HCT116 (cell line): ENCODE results near the gene ATP2B1.

Experiments used
- ELF1 ChIP-seq: IDR thresholded peaks from 2 replicates; pipeline ENCODE4 v1.6.1; 2012; ENCODE audit warnings: low read depth, borderline replicate concordance
- EZH2phosphoT487 ChIP-seq: fragments of 200-600 bp; IDR thresholded peaks from 2 replicates; pipeline ENCODE4 v1.6.1; 2018; ENCODE audit warnings: antibody characterized with exemption, borderline replicate concordance
- POLR2A ChIP-seq: IDR thresholded peaks from 2 replicates; pipeline ENCODE4 v1.7.0; 2011; ENCODE audit warnings: borderline replicate concordance; ENCODE audit not compliant: insufficient read depth, insufficient read length; ENCODE audit errors: extremely low read depth
- RAD21 ChIP-seq: IDR thresholded peaks from 2 replicates; pipeline ENCODE4 v1.6.1; 2012; ENCODE audit warnings: low read depth, mild to moderate bottlenecking
- SIN3A ChIP-seq: IDR thresholded peaks from 2 replicates; pipeline ENCODE4 v1.6.1; 2012; ENCODE audit warnings: low read depth
- SRF ChIP-seq: IDR thresholded peaks from 2 replicates; pipeline ENCODE4 v1.6.1; 2012; ENCODE audit warnings: low read depth
- TF ChIP-seq, protein P1 (sequence below), 3 experiments: fragments of 200-600 bp in 1 of 3; sonication (generic) in 1 of 3; IDR thresholded peaks in 2 of 3; conservative IDR thresholded peaks in 1 of 3; 2 replicates each; pipeline ENCODE4 v1.5.1; 2012 to 2017; ENCODE audit warnings: low read depth in 2 of 3, low read length in 2 of 3, antibody characterized with exemption in 1 of 3, borderline replicate concordance in 1 of 3, control low read depth in 1 of 3, mild to moderate bottlenecking in 1 of 3, mixed read lengths in 1 of 3, mixed run types in 1 of 3, moderate library complexity in 1 of 3; ENCODE audit not compliant: insufficient read depth in 1 of 3
- TF ChIP-seq, protein P2 (sequence below): IDR thresholded peaks from 2 replicates; pipeline ENCODE4 v1.6.1; 2012; ENCODE audit warnings: low read depth
- TF ChIP-seq, protein P3 (sequence below): IDR thresholded peaks from 2 replicates; pipeline ENCODE4 v1.6.1; 2012

DNA sequence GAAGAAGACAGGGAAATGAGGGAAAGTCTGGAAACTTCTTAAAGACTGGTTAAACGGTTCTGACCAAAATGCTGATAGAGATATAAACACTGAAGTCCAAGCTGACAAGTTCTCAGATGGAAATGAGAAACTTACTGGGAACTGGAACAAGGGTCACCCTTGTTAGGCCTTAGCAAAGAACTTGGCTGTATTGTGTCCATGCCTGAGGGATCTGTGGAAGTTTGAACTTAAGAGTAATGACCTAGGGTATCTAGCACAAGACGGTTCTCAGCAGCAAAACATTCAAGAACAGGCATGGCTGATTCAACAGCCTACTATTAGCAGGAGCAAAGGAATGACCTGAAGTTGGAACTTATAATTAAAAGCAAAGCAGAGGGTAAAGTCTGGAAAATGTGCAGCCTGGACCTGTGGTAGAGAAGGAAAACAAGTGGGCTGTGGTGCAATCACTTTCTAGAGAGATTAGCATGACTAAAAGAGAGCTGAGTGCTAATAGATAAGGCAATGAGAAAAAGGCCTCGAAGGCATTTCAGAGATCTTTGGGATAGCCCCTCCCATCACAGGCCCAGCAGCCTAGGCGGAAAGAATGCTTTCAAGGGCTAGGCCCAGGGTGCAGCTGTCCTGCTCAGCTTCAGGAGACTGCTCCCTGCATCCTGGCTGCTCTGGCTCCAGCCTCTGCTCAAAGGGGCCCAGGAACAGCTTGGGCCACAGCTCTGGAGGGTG lies 60.3 kb downstream of the ATP2B1 start:
- TF ChIP-seq, protein P1, sequence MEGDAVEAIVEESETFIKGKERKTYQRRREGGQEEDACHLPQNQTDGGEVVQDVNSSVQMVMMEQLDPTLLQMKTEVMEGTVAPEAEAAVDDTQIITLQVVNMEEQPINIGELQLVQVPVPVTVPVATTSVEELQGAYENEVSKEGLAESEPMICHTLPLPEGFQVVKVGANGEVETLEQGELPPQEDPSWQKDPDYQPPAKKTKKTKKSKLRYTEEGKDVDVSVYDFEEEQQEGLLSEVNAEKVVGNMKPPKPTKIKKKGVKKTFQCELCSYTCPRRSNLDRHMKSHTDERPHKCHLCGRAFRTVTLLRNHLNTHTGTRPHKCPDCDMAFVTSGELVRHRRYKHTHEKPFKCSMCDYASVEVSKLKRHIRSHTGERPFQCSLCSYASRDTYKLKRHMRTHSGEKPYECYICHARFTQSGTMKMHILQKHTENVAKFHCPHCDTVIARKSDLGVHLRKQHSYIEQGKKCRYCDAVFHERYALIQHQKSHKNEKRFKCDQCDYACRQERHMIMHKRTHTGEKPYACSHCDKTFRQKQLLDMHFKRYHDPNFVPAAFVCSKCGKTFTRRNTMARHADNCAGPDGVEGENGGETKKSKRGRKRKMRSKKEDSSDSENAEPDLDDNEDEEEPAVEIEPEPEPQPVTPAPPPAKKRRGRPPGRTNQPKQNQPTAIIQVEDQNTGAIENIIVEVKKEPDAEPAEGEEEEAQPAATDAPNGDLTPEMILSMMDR (IDR thresholded peaks at IDR 0.05 in 2 of 3, conservative IDR thresholded peaks at IDR 0.05 in 1 of 3; ENCODE audit: borderline replicate concordance in 1 of 3, insufficient read depth in 1 of 3, low read depth in 2 of 3, low read length in 2 of 3) = no peak
- TF ChIP-seq, protein P2, sequence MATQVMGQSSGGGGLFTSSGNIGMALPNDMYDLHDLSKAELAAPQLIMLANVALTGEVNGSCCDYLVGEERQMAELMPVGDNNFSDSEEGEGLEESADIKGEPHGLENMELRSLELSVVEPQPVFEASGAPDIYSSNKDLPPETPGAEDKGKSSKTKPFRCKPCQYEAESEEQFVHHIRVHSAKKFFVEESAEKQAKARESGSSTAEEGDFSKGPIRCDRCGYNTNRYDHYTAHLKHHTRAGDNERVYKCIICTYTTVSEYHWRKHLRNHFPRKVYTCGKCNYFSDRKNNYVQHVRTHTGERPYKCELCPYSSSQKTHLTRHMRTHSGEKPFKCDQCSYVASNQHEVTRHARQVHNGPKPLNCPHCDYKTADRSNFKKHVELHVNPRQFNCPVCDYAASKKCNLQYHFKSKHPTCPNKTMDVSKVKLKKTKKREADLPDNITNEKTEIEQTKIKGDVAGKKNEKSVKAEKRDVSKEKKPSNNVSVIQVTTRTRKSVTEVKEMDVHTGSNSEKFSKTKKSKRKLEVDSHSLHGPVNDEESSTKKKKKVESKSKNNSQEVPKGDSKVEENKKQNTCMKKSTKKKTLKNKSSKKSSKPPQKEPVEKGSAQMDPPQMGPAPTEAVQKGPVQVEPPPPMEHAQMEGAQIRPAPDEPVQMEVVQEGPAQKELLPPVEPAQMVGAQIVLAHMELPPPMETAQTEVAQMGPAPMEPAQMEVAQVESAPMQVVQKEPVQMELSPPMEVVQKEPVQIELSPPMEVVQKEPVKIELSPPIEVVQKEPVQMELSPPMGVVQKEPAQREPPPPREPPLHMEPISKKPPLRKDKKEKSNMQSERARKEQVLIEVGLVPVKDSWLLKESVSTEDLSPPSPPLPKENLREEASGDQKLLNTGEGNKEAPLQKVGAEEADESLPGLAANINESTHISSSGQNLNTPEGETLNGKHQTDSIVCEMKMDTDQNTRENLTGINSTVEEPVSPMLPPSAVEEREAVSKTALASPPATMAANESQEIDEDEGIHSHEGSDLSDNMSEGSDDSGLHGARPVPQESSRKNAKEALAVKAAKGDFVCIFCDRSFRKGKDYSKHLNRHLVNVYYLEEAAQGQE = no peak
- TF ChIP-seq SIN3A = no peak
- TF ChIP-seq, protein P3, sequence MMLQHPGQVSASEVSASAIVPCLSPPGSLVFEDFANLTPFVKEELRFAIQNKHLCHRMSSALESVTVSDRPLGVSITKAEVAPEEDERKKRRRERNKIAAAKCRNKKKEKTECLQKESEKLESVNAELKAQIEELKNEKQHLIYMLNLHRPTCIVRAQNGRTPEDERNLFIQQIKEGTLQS = no peak
- no peak for TF ChIP-seq EZH2phosphoT487
- TF ChIP-seq ELF1 = no peak
- TF ChIP-seq POLR2A = no peak
- TF ChIP-seq SRF = no peak
- TF ChIP-seq RAD21 = no peak
